SK-N-SH (cell line): ENCODE results near the gene HIF3A. TPM values are rescaled to one million over a fixed set of nuclear protein-coding genes. Genes with fewer than 3 reads are reported as not detected.
A peak's percentile ranks its signal among the peaks of the same experiment; 100 is the strongest.

Experiments used
- CTCF ChIA-PET: fragments of 300-600, 350-600 bp; formaldehyde crosslinking; extraction: SDS; loops from one replicate; lab custom pipeline; 2021; lab: Yijun Ruan, JAX
- POLR2A ChIA-PET: fragments of 350-600 bp; sonication (Branson Sonifier 250); formaldehyde crosslinking; extraction: SDS; loops from one replicate; lab custom pipeline; 2020; ENCODE audit warnings: antibody characterized with exemption, inconsistent platforms; lab: Yijun Ruan, JAX
- DNase-seq: peaks from one replicate; pipeline ENCODE4 v3.0.0; 2012
- H2AFZ ChIP-seq: fragments of 200-600 bp; sonication (generic); 2 replicates; pipeline ENCODE4 v1.8.1; 2016; ENCODE audit warnings: antibody characterized with exemption, mild to moderate bottlenecking, low read depth
- H3F3A ChIP-seq: fragments of 200-600 bp; sonication (generic); replicated peaks from 2 replicates; pipeline ENCODE3; 2016; ENCODE audit warnings: antibody characterized with exemption, mild to moderate bottlenecking; ENCODE audit not compliant: insufficient read depth
- H3K27ac ChIP-seq, 2 experiments: fragments of 200-500 bp in 1 of 2; fragments of 200-600 bp in 1 of 2; sonication (Bioruptor generic) in 1 of 2; sonication (generic), shearing (Covaris generic) in 1 of 2; 2 replicates each; pipeline versions ENCODE4 v1.5.1 to v1.6.1; 2014 to 2016; ENCODE audit warnings: low read depth in 2 of 2, inconsistent platforms in 1 of 2, low read length in 1 of 2, mild to moderate bottlenecking in 1 of 2, mixed read lengths in 1 of 2
- H3K27me3 ChIP-seq: fragments of 200-600 bp; sonication (generic), shearing (Covaris generic); 2 replicates; pipeline ENCODE4 v1.6.1; 2016; ENCODE audit warnings: mixed run types; ENCODE audit not compliant: insufficient read depth
- H3K36me3 ChIP-seq, 2 experiments: fragments of 200-500 bp in 1 of 2; fragments of 200-600 bp in 1 of 2; sonication (Bioruptor generic) in 1 of 2; sonication (generic) in 1 of 2; replicated peaks in 1 of 2; 2 replicates each; pipeline versions ENCODE3 to v1.5.1; 2014 to 2016; ENCODE audit warnings: low read length in 1 of 2, mild to moderate bottlenecking in 1 of 2; ENCODE audit not compliant: insufficient read depth in 2 of 2, control insufficient read depth in 1 of 2
- H3K4me1 ChIP-seq, 2 experiments: fragments of 200-500 bp in 1 of 2; fragments of 200-600 bp in 1 of 2; sonication (Bioruptor generic) in 1 of 2; sonication (generic), shearing (Covaris generic) in 1 of 2; 2 replicates each; pipeline versions ENCODE4 v1.5.1 to v1.6.1; 2014 to 2016; ENCODE audit warnings: low read depth in 1 of 2, low read length in 1 of 2, mixed run types in 1 of 2; ENCODE audit not compliant: insufficient read depth in 2 of 2, control insufficient read depth in 1 of 2
- H3K4me2 ChIP-seq: fragments of 200-600 bp; sonication (generic), shearing (Covaris generic); 2 replicates; pipeline ENCODE4 v1.6.1; 2017; ENCODE audit warnings: mixed run types
- H3K4me3 ChIP-seq, 2 experiments: fragments of 200-500 bp in 1 of 2; fragments of 200-600 bp in 1 of 2; sonication (Bioruptor generic) in 1 of 2; sonication (generic), shearing (Covaris generic) in 1 of 2; 2 replicates each; pipeline versions ENCODE4 v1.5.1 to v1.8.1; 2014 to 2016; ENCODE audit warnings: low read depth in 2 of 2, inconsistent platforms in 1 of 2, low read length in 1 of 2, mild to moderate bottlenecking in 1 of 2, mixed read lengths in 1 of 2, moderate library complexity in 1 of 2
- H3K79me2 ChIP-seq: fragments of 200-600 bp; sonication (generic); 2 replicates; pipeline ENCODE4 v1.8.1; 2017; ENCODE audit warnings: mild to moderate bottlenecking; ENCODE audit not compliant: insufficient read depth
- H3K9ac ChIP-seq: fragments of 200-600 bp; sonication (generic); 2 replicates; pipeline ENCODE4 v1.6.1; 2017; ENCODE audit warnings: mixed run types
- H3K9me2 ChIP-seq: fragments of 200-600 bp; sonication (generic); 2 replicates; pipeline ENCODE4 v1.6.1; 2017; ENCODE audit warnings: mixed run types
- H3K9me3 ChIP-seq: fragments of 200-600 bp; sonication (generic); 2 replicates; pipeline ENCODE4 v1.6.1; 2017; ENCODE audit warnings: mixed run types, mild to moderate bottlenecking, moderate library complexity
- H4K20me1 ChIP-seq: fragments of 200-600 bp; sonication (generic); 2 replicates; pipeline ENCODE4 v1.6.1; 2017; ENCODE audit warnings: mild to moderate bottlenecking, mixed run types; ENCODE audit not compliant: insufficient read depth
- EZH2phosphoT487 ChIP-seq: fragments of 200-600 bp; sonication (generic); IDR thresholded peaks from 2 replicates; pipeline ENCODE4 v1.6.1; 2017; ENCODE audit warnings: low read depth, mixed run types, mild to moderate bottlenecking, antibody characterized with exemption, moderate library complexity, borderline replicate concordance
- FOXJ3 ChIP-seq: sonication (generic); formaldehyde crosslinking; IDR thresholded peaks from 2 replicates; pipeline ENCODE4 v1.5.1; 2020; ENCODE audit warnings: mild to moderate bottlenecking, missing genetic modification reagents
- MAX ChIP-seq: IDR thresholded peaks from 2 replicates; pipeline ENCODE4 v1.4.0; 2012; ENCODE audit warnings: low read depth
- MEF2A ChIP-seq: IDR thresholded peaks from 2 replicates; pipeline ENCODE4 v1.4.0; 2012; ENCODE audit warnings: low read depth, borderline replicate concordance
- NFIC ChIP-seq: IDR thresholded peaks from 2 replicates; pipeline ENCODE4 v1.4.0; 2012; ENCODE audit warnings: borderline replicate concordance
- RFX5 ChIP-seq: IDR thresholded peaks from 2 replicates; pipeline ENCODE4 v1.6.1; 2012; ENCODE audit warnings: mild to moderate bottlenecking, improper control_type of control experiment, low read length
- SMC3 ChIP-seq: IDR thresholded peaks from 2 replicates; pipeline ENCODE4 v1.6.1; 2012; ENCODE audit warnings: low read depth, low read length, improper control_type of control experiment
- ZBTB33 ChIP-seq: IDR thresholded peaks from 2 replicates; pipeline ENCODE4 v1.4.0; 2012; ENCODE audit warnings: low read depth, borderline replicate concordance
- WGBS: methylation state at CpG from one replicate; pipeline ENCODE4 v1.1.6; 2017; ENCODE audit warnings: low lambda C conversion rate; 5-methylcytosine and 5-hydroxymethylcytosine counted together
- polyA plus RNA-seq, 3 experiments: library from polyadenylated mRNA; depleted of rRNA; stranded (reverse); fragments of >200 nt; gene quantifications; 2 replicates each; pipeline ENCODE4 v1.2.3, GENCODE V29; 2012

Gene HIF3A
- polyA plus RNA-seq, 1 of the 3 experiments (the other 2 are of a cell fraction), result 0.92 TPM

- DNase-seq, result no peak
- TF ChIP-seq ZBTB33, result no peak
- no peak for TF ChIP-seq NFIC
- TF ChIP-seq EZH2phosphoT487, result no peak
- no peak for TF ChIP-seq MAX
- TF ChIP-seq RFX5, result no peak
- TF ChIP-seq SMC3, result no peak
- no peak overlapping the region for H3K27ac ChIP-seq
- no peaks in the 10 kb centered on the region for H3K9me2 ChIP-seq
- peaks cover 31 to 57% of the 10 kb centered on the region in 2 experiments for H3K36me3 ChIP-seq
- no peaks in the 10 kb centered on the region for H3K4me1 ChIP-seq
- ChIA-PET POLR2A (no interaction called here), CTCF (interaction anchor here (0.6 to 1.5 kb wide), 2 partner anchors 94 to 99 kb away, joined by 3 to 4 read pairs; no protein-coding TSS in a partner anchor)
- no peak overlapping the region for H2AFZ ChIP-seq
- WGBS, result 92% methylated on average over 21 of the region's 25 CpGs
- H3K4me3 ChIP-seq, result no peak overlapping the region
- no peak overlapping the region for H3K9ac ChIP-seq
- no peaks in the 10 kb centered on the region for H3K79me2 ChIP-seq
- no peaks in the 10 kb centered on the region for H3K9me3 ChIP-seq
- peaks cover 3% of the 10 kb centered on the region for H3F3A ChIP-seq
- H3K27me3 ChIP-seq, result no peaks in the 10 kb centered on the region
- H4K20me1 ChIP-seq, result no peaks in the 10 kb centered on the region
- no peak overlapping the region for H3K4me2 ChIP-seq
These were observed 91.7 kb downstream of the HIF3A start for GRCh38 chr19:46388311-46389095.

GRCh38 chr19:46390121-46390858 is 93.4 kb downstream of the HIF3A start:
- ChIA-PET CTCF (interaction anchor here (0.6 to 2.6 kb wide), 3 partner anchors 9 to 109 kb away, joined by 3 to 9 read pairs (median 3); no protein-coding TSS in a partner anchor), POLR2A (no interaction called here)
- H3K27me3 ChIP-seq, result no peaks in the 10 kb centered on the region
- 92% methylated on average over 16 of the region's 16 CpGs for WGBS
- no peak overlapping the region for H3K9ac ChIP-seq
- H3K4me1 ChIP-seq, result no peaks in the 10 kb centered on the region
- H3K4me3 ChIP-seq, result no peak overlapping the region
- H3K9me2 ChIP-seq, result no peaks in the 10 kb centered on the region
- no peak overlapping the region for H2AFZ ChIP-seq
- no peaks in the 10 kb centered on the region for H3K9me3 ChIP-seq
- no peak overlapping the region for H3K4me2 ChIP-seq
- no peaks in the 10 kb centered on the region for H3K79me2 ChIP-seq
- no peaks in the 10 kb centered on the region for H4K20me1 ChIP-seq
- H3F3A ChIP-seq, result peaks cover 3% of the 10 kb centered on the region
- peaks cover 27 to 41% of the 10 kb centered on the region in 2 experiments for H3K36me3 ChIP-seq
- no peak overlapping the region for H3K27ac ChIP-seq
- TF ChIP-seq FOXJ3 (CRISPR knock-in tag), result no peak
- TF ChIP-seq MEF2A, result no peak
- DNase-seq, result peak; percentile 72
